Activated naive CD4-positive, alpha-beta T cell treated with anti-CD3 and anti-CD28 coated beads, Interleukin-2, amount 10 ng/mL, durations not matched to agents 7 days and 5 days (primary cell): ENCODE results near the gene MACROD1.
A peak's percentile ranks its signal among the peaks of the same experiment; 100 is the strongest.

Source experiments
- CTCF ChIA-PET: fragments of 350-600 bp; sonication (Branson Sonifier 250); formaldehyde crosslinking; loops from one replicate; lab custom pipeline; 2021; ENCODE audit warnings: antibody characterized with exemption; lab: Charles Lee
- DNase-seq: peaks from one replicate; pipeline ENCODE4 v3.0.0-alpha.2; 2020
- H3K27ac Mint-ChIP-seq: one replicate; pipeline ENCODE4 v1.8.0; 2021; ENCODE audit warnings: mild to moderate bottlenecking, moderate library complexity, mixed read lengths
- H3K27me3 Mint-ChIP-seq: one replicate; pipeline ENCODE4 v1.8.0; 2021; ENCODE audit warnings: mild to moderate bottlenecking, mixed read lengths
- H3K36me3 Mint-ChIP-seq: one replicate; pipeline ENCODE4 v1.8.0; 2021; ENCODE audit warnings: mixed read lengths
- H3K4me1 Mint-ChIP-seq: one replicate; pipeline ENCODE4 v1.8.0; 2021; ENCODE audit warnings: mixed read lengths
- H3K4me3 Mint-ChIP-seq: one replicate; pipeline ENCODE4 v1.8.0; 2021; ENCODE audit warnings: mild to moderate bottlenecking, moderate library complexity, mixed read lengths
- H3K9me3 Mint-ChIP-seq: one replicate; pipeline ENCODE4 v1.8.0; 2021; ENCODE audit warnings: mixed read lengths

The MACROD1 gene

DNA sequence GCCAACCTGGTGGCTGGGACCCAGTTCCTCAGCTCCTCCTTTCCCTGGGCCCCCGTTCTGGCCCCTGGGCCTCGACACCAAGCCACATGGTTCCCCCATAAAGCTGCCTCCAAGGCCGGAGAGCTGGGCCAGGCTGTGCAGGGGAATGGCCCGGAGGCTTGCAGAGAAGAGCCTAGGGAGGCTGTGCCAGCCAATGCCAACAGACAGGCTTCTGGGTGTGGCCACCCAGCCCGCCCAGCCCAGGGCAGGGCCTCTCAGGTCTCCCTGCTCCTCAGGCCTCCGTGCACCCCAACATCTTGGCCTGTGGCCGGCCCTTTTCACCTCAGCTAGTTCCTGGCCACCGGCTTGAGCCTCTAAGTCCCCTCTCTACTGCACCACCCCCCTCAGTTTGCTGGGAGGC lies 147.6 kb downstream of the MACROD1 start:
- H3K4me3 Mint-ChIP-seq, result no peak overlapping the region
- CTCF ChIA-PET, result no interaction called here
- no peak overlapping the region for H3K27ac Mint-ChIP-seq
- no peaks in the 10 kb centered on the region for H3K36me3 Mint-ChIP-seq
- H3K4me1 Mint-ChIP-seq, result no peaks in the 10 kb centered on the region
- no peak for DNase-seq
- no peaks in the 10 kb centered on the region for H3K9me3 Mint-ChIP-seq
- peaks cover 9% of the 10 kb centered on the region for H3K27me3 Mint-ChIP-seq

DNA sequence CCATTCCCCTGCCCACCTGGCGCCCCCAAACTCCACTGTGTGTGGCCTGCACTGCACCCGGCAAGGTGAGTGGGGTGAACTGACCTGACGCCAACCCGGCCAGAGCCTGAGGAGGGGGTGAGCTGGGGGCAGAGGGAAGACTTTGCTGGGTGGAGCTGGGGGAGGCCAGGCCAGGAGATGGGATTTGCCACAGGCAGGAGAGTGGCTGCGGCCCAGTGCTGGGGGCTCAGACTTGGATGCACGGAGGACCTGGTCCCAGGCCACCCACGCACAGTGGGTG lies 148.0 kb downstream of the MACROD1 start:
- Mint-ChIP-seq H3K9me3 (no peaks in the 10 kb centered on the region), H3K4me1 (no peaks in the 10 kb centered on the region), H3K4me3 (no peak overlapping the region), H3K36me3 (no peaks in the 10 kb centered on the region), H3K27me3 (peaks cover 9% of the 10 kb centered on the region), H3K27ac (no peak overlapping the region)
- no peak for DNase-seq
- CTCF ChIA-PET, result no interaction called here

DNA sequence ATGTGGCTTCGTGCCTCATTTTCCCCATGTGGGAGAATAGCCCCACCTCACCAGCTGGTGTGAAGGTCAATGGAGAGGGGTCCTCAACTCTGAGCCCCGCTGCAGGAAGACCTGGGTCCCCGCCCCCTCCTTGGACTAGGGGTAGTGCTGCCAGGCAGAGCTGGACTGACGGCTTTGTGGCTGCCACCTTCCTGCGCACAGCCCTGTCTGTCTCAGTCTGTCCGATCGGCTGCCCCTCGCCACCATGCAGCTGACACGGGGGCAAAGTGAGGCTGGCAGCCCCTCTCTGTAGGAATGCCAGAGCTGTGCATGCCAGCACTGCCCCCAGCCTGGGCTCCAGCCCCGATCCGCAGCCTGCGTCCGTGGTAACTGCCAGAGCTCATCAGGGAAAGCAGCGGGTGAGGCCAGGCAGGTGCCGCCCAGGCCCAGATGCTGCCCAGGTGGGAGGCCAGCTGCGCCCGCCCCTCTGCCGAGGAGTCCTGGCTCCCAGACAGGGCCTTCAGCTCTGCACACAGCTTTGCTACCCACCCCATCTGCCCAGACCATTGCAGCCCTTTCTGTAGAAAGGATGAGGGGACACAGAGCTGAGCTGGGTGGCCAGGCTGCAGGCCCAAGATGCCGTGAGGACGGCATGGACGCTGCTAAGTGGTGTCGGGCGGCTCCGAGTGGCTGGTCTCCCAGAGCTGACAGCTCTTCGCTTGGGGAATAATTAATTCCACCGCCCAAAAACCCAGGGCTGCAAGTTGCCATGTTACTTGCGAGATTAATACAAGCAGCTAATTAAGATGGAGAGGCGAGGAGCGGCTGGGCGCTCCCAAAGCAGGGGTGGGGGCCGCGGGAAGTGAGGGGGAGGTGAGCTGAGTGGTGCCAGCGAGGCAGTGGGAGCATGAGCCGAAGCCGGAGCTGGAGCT lies 149.7 kb downstream of the MACROD1 start:
- Mint-ChIP-seq H3K27me3 (peaks cover 9% of the 10 kb centered on the region), H3K9me3 (peaks cover 5% of the 10 kb centered on the region), H3K4me1 (no peaks in the 10 kb centered on the region), H3K27ac (no peak overlapping the region), H3K4me3 (no peak overlapping the region), H3K36me3 (no peaks in the 10 kb centered on the region)
- CTCF ChIA-PET, result no interaction called here
- no peak for DNase-seq

DNA sequence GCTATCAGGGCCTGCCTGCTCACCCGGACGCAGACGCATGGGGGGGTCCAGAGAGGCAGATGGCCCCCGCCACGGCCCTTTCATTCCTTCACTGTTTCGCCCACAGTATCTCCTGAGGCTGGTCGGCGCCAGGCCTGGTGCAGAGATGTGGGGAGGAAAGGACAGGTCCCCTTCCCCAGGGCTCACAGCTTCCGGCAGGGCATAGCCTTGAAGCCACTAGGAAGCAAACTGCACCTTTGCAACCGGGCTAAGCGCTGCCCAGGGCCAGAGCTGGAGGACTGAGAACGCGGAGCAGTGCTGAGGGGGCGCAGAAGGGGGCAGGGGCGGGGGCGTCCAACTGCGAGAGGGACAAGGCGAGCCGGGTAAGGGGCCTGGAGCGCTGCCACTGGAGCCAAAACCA lies 150.4 kb downstream of the MACROD1 start:
- no peak for DNase-seq
- Mint-ChIP-seq H3K9me3 (peaks cover 12% of the 10 kb centered on the region), H3K27me3 (peaks cover 3% of the 10 kb centered on the region), H3K36me3 (no peaks in the 10 kb centered on the region), H3K4me1 (no peaks in the 10 kb centered on the region), H3K4me3 (no peak overlapping the region), H3K27ac (no peak overlapping the region)
- CTCF ChIA-PET, result no interaction called here

DNA sequence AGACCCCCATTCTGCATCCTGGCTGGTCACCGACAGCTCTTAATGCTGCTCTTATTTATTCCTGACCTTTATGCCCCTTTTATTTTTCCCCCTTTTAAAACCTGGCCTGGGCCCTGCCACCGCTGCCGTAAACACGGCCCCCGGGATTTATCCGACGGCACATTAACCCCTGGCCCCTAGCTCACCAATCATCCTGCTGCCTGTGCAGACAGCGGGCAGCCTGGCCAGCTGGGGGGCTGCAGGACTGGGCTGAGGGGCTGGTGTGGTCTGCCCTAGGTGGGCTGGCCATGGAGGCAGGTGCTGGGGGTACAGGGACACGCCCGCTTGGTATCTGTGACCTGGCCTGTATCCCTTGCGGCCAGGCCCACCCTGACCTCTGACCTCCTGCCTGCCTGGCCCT lies 151.6 kb downstream of the MACROD1 start:
- H3K27ac Mint-ChIP-seq, result no peak overlapping the region
- no peak for DNase-seq
- peaks cover 18% of the 10 kb centered on the region for H3K9me3 Mint-ChIP-seq
- CTCF ChIA-PET, result no interaction called here
- no peak overlapping the region for H3K4me3 Mint-ChIP-seq
- peaks cover 14% of the 10 kb centered on the region for H3K27me3 Mint-ChIP-seq
- H3K4me1 Mint-ChIP-seq, result no peaks in the 10 kb centered on the region
- H3K36me3 Mint-ChIP-seq, result no peaks in the 10 kb centered on the region

DNA sequence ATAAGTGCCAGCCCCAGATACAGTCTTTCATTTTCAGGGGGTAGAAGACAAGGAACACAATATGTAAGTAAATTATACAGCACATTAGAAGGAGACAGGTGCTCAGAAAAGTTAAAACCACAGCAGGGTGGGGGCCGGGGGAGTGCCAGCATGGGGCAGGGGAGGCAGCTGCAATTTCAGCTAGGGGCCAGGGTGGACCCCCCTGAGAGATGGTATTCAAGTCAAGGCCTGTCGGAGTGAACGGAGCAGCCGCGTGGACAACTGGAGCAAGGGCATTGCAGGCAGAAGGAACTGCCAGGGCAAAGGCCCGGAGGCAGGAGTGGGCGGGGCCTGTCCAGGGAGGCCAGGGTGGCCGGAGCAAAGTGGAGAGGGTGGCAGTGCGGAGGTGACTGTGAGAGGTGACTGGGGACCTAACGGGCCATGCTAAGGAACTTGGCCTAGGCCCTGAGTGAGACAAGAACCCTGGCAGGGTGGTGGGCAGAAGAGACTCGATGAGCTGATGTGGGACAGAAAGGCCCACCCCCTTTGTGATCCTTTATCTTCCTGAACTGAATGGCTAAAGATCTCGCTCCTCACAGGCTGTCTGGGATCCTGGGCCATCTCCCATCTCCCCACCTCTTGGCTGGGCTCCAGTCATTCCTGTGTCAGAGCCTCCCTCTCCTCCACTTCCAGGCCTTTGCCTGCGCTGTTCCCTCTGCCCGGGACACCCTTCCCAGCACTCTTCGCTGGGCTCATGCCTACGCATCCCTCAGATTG lies 152.6 kb downstream of the MACROD1 start:
- Mint-ChIP-seq H3K27me3 (peaks cover 24% of the 10 kb centered on the region), H3K36me3 (no peaks in the 10 kb centered on the region), H3K4me1 (no peaks in the 10 kb centered on the region), H3K27ac (no peak overlapping the region), H3K4me3 (no peak overlapping the region), H3K9me3 (peaks cover 18% of the 10 kb centered on the region)
- CTCF ChIA-PET, result no interaction called here
- DNase-seq, result no peak

DNA sequence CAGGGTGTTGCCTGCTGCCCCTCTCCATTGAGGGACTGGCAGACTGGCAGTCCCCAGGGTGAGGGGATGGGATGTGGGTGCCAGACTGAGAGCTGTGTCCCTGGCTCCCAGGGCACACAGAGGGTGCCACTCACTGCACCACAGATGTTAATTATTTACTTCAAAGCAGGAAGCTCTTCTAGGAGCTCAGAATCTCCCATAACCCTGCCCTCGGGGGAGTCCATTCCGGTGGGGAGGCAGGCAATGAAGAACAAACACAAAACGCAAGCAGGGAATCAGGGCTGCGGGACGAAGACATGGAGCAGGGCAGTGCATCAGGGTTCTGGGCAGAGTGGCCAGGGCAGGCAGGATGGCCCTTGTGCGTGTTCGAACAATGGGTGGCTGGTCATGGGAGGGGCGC lies 154.5 kb downstream of the MACROD1 start:
- no peak for DNase-seq
- CTCF ChIA-PET, result no interaction called here
- Mint-ChIP-seq H3K9me3 (peaks cover 18% of the 10 kb centered on the region), H3K27ac (no peak overlapping the region), H3K36me3 (no peaks in the 10 kb centered on the region), H3K4me3 (no peak overlapping the region), H3K27me3 (peaks cover 44% of the 10 kb centered on the region), H3K4me1 (peaks cover 13% of the 10 kb centered on the region)

DNA sequence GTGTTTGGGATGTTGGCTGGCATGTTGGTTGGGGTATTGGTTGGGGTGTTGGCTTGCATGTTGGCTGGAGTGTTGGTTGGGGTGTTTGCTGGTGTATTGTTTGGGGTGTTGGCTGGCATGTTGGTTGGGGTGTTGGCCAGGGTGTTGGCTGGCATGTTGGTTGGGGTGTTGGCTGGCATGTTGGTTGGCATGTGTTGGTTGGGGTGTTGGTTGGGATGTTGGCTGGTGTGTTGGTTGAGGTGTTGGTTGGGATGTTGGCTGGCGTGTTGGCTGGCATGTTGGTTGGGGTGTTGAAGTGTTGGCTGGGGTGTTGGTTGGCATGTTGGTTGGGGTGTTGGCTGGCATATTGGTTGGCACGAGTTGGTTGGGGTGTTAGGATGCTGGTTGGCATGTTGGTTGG lies 155.1 kb downstream of the MACROD1 start:
- Mint-ChIP-seq H3K27me3 (peaks cover 50% of the 10 kb centered on the region), H3K27ac (no peak overlapping the region), H3K4me1 (peaks cover 13% of the 10 kb centered on the region), H3K4me3 (no peak overlapping the region), H3K9me3 (peaks cover 18% of the 10 kb centered on the region), H3K36me3 (no peaks in the 10 kb centered on the region)
- CTCF ChIA-PET, result no interaction called here
- no peak for DNase-seq

DNA sequence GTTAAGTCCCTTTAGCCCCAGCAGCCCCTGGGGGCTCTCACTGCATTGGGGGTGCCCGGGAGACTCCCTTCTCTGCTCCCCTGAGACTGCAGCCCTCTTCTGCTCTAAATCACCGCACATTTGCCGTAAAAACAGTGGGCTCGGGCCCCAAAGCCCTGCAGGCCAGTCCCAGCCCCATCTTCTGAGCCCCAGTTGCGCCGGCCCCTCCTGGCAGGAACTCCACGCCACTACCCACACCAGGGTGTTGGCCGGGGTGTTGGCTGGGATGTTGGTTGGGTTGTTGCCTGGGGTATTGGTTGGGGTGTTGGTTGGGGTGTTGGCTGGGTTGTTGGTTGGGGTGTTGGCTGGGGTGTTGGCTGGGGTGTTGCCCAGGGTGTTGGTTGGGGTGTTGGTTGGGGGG lies 156.2 kb downstream of the MACROD1 start:
- no peak for DNase-seq
- no peaks in the 10 kb centered on the region for H3K36me3 Mint-ChIP-seq
- H3K27me3 Mint-ChIP-seq, result peaks cover 59% of the 10 kb centered on the region
- peaks cover 13% of the 10 kb centered on the region for H3K4me1 Mint-ChIP-seq
- no peak overlapping the region for H3K27ac Mint-ChIP-seq
- CTCF ChIA-PET, result no interaction called here
- H3K9me3 Mint-ChIP-seq, result peaks cover 18% of the 10 kb centered on the region
- H3K4me3 Mint-ChIP-seq, result no peak overlapping the region

DNA sequence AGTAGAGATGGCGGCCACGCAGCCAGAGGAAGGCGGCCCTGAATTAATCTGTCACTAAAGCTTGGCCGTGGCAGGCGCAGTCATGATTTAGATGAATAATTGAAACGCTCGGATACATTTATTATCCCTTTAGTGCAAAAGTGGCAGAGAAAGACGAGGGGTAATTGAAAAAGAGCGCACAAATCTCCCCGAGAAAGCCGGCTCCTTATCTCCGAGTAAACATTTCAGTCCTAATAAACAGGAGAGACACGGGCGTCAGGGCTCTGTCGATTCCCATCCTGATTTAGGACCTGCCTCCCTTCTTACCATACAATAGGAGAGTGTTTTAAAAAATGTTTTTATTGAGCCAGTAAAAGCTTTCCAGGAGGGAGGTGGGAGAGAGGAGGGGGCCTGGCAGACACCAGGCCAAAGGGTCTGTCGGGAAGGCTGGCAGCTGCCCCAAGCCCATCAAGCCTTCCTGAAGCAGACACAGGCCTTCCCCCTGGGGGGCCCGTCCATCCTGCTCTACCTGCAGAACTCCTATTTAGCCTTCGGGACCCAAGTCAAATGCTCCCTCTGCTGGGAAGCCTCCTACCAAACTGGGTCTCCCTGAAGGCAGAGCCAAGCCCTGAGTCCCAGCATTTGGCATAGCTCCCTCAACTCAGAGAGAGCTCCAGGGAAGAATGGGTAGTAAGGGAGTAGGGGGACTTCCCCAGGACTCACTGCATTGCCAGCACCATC lies 156.8 kb downstream of the MACROD1 start:
- CTCF ChIA-PET, result no interaction called here
- H3K4me3 Mint-ChIP-seq, result no peak overlapping the region
- peaks cover 62% of the 10 kb centered on the region for H3K27me3 Mint-ChIP-seq
- DNase-seq, result no peak
- peaks cover 13% of the 10 kb centered on the region for H3K4me1 Mint-ChIP-seq
- H3K36me3 Mint-ChIP-seq, result no peaks in the 10 kb centered on the region
- peaks cover 18% of the 10 kb centered on the region for H3K9me3 Mint-ChIP-seq
- no peak overlapping the region for H3K27ac Mint-ChIP-seq

DNA sequence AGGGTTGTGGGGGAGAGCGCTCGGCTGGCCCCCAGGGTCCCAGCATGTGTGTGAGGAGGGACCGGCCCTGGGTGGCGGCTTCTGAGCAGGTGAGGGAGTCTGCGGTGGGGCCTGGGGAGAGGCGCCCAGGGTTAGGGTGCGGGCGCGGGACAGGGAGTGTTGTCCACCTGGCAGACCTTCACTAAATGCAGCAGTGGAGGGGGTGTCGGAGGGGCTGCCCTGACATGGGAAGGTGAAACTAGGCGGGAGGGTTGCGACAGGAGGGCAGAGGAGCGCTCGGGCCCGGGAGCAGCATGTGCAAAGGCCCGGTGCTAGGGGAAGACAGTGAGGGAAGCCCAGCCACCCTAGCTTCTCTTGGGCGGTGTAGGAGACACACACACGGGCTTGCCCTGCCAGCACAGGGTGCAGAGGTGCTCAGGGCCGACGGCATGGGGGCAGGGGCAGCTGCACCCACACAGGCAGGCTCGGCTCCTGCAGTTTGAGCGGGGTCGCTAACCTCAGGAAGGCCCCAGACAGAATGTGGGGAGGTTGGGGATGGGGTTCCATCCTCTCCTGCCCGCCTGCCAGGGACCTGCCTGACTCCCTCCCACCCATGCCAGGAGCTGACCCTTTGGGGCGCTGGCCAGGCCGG lies 157.5 kb downstream of the MACROD1 start:
- Mint-ChIP-seq H3K9me3 (peaks cover 18% of the 10 kb centered on the region), H3K27me3 (peaks cover 66% of the 10 kb centered on the region), H3K4me3 (no peak overlapping the region), H3K27ac (no peak overlapping the region), H3K4me1 (peaks cover 13% of the 10 kb centered on the region), H3K36me3 (no peaks in the 10 kb centered on the region)
- DNase-seq, result no peak
- CTCF ChIA-PET, result no interaction called here

DNA sequence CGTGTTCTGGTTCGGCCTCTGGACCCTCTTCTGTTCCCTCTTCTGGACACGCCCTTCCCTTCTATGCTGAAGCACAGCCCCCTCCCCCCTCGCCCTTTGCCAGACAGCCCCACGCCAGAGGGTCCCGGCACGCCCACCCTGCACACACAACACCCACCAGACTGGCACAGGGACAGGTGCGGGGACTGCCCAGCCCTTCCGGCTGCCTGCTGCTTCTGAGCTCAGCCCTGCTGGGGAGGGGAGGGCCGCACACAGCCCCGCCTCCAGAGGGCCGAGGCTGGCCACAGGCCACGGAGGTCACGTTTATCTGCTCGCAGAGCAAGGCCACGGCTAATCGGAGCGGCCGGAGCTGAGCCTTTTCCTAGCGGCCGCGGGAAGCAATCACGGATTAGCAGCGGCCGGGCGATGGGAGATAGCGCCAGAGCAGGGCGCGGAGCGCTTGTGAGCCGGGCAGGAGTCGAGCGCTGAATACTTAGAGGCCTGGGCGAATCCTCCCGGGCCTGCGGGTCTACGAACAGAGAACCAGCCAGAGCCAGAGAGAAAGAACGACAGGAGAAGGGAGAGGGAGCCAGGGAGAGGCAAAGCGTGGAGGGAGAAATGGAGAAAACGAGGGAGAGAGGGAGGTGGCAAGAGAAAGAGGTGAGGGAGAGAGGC lies 158.2 kb downstream of the MACROD1 start:
- Mint-ChIP-seq H3K4me1 (peaks cover 13% of the 10 kb centered on the region), H3K9me3 (peaks cover 18% of the 10 kb centered on the region), H3K27me3 (peaks cover 71% of the 10 kb centered on the region), H3K27ac (no peak overlapping the region), H3K36me3 (no peaks in the 10 kb centered on the region), H3K4me3 (no peak overlapping the region)
- no peak for DNase-seq
- CTCF ChIA-PET, result interaction anchor here (1.1 kb wide), 1 partner anchor 144 kb away, joined by 3 read pairs; no protein-coding TSS in a partner anchor

DNA sequence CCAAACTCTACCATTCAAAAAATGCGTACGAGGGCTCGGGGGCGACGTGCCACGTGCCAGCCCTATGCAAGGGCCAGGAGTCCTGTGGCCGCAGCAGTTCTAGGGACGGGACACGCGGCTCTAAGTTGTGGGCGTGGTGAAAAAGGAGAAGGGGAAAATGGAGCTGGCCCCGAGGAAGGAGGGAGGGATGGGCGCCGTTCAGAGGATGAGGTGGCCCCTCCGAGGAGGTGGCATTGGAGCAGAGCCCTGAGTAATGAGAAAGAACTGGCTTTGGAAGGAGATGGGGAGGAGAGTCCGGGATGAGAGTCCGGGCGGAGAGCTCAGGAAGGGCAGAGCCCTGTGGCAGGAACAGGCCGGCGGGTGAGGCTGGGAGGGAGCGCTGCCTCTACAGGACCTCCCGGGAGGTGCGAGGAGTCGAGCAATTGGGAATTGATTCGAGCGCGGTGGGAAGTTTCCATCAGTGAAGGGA lies 158.7 kb downstream of the MACROD1 start:
- Mint-ChIP-seq H3K27me3 (peaks cover 77% of the 10 kb centered on the region), H3K36me3 (no peaks in the 10 kb centered on the region), H3K4me1 (peaks cover 13% of the 10 kb centered on the region), H3K4me3 (no peak overlapping the region), H3K27ac (peak overlapping the region; percentile 76), H3K9me3 (peaks cover 18% of the 10 kb centered on the region)
- CTCF ChIA-PET, result interaction anchor here (1.1 kb wide), 1 partner anchor 144 kb away, joined by 3 read pairs; no protein-coding TSS in a partner anchor
- DNase-seq, result no peak
